ENCODE data around the gene CMTM8.
"Not testable (repeated sequence)": the region's sequence is repeated elsewhere in the genome, so short reads cannot be mapped to it uniquely, and the experiment has no call there.

CMTM8 gene

GRCh38 chr3:32383136-32383711 is 144.7 kb downstream of the CMTM8 start:
- DNase-seq (ENCODE audit: low read depth) = no peak

DNA sequence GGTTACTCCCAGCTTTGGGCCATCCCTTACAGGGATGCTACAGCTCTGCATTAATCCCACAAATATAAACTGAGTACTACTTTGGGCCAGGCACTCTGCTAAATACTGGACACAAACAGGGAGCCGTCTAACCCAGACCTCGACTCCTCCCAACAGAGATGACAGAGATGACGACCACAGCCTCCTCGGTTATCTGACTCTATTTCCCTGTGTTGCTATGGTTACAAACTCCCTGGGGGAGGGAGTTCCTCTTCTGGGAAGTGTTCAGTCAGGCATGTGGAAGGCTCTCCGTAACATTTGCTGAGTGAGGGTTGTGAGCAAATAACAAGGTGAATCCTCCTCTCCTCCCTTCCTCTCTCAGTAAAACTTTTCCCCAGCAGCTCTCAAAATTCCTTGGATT is 146.5 kb downstream of the CMTM8 start:
- no peak for DNase-seq (ENCODE audit: low read depth)

DNA sequence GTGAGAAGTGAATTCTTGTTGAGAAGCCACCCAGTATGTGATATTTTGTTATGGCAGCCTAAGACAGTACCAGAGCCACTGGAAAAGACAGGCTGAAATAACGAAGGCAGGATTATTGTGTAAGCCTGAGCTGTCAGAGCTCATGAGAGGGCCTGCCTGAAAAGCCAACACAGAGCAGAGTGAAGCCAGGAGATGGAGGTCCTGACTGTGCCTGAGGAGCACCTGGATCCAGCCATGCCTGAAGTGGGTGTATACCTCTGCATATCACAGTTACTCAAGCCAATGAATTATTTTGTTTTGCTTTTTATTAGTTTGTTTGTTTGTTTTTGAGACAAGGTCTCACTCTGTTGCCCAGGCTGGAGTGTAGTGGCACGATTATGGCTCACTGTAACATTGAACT is 149.0 kb downstream of the CMTM8 start:
- DNase-seq (ENCODE audit: low read depth) = no peak

DNA sequence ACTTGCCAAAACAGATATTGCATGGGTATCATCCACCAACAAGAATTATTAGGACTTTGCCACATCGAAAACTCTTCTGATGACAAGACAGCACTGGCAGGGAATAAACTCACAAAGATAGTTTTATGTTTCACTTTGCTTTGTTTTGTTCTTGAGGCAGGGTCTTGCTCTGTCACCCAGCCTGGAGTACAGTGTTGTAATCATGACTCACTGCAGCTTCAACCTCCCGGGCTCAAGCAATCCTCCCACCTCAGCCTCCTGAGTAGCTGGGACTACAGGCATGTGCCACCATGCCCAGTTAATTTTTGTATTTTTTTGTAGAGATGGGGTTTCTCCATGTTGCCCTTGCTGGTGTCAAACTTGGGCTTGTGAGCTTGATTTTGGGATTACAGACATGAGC is 151.1 kb downstream of the CMTM8 start:
- not testable (repeated sequence) for DNase-seq (ENCODE audit: low read depth)

GRCh38 chr3:32391643-32392535 is 153.4 kb downstream of the CMTM8 start, which contains the start of gene CMTM7:
Gene CMTM7, plus strand, starts transcription at chr3:32391853. Its CDS starts 54 bp downstream, at chr3:32391907.
- peak; percentile 30 for DNase-seq (ENCODE audit: low read depth)

- DNase-seq (ENCODE audit: low read depth) = no peak
Observed at GRCh38 chr3:32392536-32393302, 154.2 kb downstream of the CMTM8 start.

GRCh38 chr3:32395496-32395895 is 157.0 kb downstream of the CMTM8 start:
- no peak for DNase-seq (ENCODE audit: low read depth)

DNA sequence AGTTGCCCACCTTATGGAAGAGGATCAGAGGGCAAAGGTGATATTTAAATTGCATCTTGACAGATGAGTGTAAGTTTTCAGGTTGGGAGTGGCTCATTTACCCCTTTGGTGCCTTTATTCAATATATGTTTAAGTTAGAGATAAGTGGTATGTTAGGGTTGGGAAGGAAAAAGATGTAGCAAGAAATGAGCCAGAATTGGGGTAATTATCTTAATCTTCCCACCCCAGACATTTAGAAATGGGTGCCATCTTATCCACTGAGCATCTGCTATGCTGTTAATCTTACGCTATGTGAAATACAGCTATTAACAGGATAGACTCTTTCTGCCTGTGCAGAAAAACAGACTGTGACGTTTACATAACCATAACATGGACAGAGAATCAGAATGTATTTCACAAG is 159.5 kb downstream of the CMTM8 start:
- DNase-seq (ENCODE audit: low read depth) = no peak

GRCh38 chr3:32398531-32398930 is 160.1 kb downstream of the CMTM8 start:
- no peak for DNase-seq (ENCODE audit: low read depth)

- DNase-seq (ENCODE audit: low read depth) = no peak
Observed at GRCh38 chr3:32399030-32399620, 160.6 kb downstream of the CMTM8 start.

- DNase-seq (ENCODE audit: low read depth) = no peak
Observed at GRCh38 chr3:32401126-32401525, 162.6 kb downstream of the CMTM8 start.

- DNase-seq (ENCODE audit: low read depth) = no peak
Observed at GRCh38 chr3:32401556-32402081, 163.1 kb downstream of the CMTM8 start.

GRCh38 chr3:32403663-32404062 is 165.2 kb downstream of the CMTM8 start:
- DNase-seq (ENCODE audit: low read depth) = no peak

GRCh38 chr3:32404714-32405113 is 166.2 kb downstream of the CMTM8 start:
- no peak for DNase-seq (ENCODE audit: low read depth)

DNA sequence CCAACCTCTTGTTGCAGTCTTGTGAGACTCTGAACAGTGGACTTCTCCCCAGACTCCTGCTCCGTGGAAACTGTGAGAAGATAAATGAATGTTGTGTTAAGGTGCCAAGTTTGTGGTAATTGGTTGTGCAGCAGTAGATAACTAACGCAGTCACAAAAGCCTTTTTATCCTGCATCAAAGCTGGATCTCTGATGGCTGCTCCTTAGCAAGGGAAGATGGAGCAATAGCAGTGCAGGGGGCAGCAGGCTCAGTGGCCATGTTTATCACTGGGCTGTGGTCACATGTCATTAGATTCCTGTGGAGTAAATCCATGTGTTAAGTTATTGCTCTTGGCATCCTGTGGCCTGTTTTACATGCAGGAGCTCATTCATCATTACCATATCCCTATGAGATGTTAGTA is 166.7 kb downstream of the CMTM8 start:
- no peak for DNase-seq (ENCODE audit: low read depth)

- DNase-seq (ENCODE audit: low read depth) = no peak
Observed at GRCh38 chr3:32405711-32406323, 167.3 kb downstream of the CMTM8 start.

DNA sequence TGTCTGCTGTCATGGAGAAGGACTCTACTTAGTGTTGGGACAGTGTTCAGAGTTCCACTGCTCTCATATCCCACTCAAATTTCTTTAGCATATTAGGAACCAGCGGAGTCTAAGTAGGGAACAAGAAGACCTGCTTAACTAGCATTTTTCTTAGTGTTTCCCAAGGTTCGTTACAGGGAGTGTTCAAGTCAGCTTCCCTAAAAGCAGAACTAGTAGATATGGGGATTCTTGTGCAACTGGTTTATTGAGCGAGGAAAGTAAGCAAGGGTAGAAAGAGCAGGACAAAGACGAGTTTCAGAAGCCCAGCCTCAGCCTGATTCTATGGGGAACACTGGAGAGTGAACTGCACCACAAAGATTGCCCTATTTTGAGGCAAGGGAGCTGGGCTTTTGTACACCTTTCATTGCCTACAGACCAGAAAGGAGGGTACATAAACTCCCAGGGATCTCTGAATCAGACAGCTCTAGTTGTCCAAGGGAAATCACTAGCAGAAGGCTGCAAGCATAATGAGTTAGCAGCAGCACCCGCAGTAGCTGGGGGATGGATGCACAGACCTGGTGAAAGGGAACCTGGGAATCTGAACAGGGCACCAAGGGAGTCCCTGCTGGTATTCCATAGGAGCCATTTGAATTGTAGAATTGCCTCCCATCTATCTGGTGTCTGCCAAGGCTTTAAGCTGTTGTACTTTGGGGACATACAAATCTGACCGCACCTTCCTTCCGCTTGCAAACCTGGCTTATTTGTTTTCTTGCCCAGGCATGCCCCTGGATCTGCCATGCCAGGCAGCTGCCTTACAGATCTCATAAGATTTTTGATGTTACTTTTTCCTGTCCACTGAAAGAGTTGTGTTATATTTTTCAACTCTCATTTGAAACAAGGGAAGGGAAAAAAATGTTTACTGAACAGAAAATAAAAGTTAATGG is 168.3 kb downstream of the CMTM8 start:
- no peak for DNase-seq (ENCODE audit: low read depth)

GRCh38 chr3:32410367-32411246 is 172.1 kb downstream of the CMTM8 start:
- no peak for DNase-seq (ENCODE audit: low read depth)

DNA sequence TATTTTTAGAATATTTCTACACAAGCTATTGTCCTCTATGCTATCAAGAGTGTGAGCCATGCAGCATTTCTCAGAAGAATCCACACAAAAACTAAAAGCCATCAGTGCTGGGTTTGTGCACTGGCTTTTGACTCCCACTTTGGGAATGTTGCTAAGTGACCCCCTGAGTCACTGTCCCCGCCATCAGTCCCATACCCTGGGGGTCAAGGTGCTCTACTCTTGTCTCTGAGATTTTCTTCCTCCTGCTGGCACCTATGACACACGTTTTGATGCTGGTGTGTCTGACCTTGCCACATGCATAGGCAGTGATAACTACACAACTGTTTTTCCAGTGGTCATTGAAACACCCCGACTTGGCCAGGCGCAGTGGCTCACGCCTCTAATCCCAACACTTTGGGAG is 173.0 kb downstream of the CMTM8 start:
- no peak for DNase-seq (ENCODE audit: low read depth)

DNA sequence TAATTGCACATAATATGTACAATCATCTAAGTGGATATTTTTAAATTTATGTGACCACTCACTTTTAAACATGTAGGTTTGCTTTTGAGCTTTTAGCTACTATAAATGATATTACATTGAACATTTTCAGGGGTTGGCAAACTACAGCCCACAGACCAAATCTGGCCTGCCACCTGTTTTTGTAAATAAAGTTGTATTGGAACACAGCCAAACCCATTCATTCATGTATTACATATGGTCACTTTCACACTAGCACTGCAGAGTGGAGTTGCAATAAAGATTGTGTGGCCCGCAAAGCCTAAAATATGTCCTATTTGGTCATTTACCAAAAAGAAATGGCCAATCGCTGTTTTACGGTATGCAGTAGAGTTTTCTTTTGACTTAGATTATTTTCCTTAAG is 174.4 kb downstream of the CMTM8 start:
- DNase-seq (ENCODE audit: low read depth) = no peak

Data from stimulated activated CD8-positive, alpha-beta memory T cell treated with anti-CD3 and anti-CD28 coated beads, Interleukin-7, amount 100 ng/mL, for 24 hours (primary cell).